Lung (tissue), 12 donors: ENCODE measurements around the gene PTPRD. TPM values are rescaled to one million over a fixed set of nuclear protein-coding genes. Genes with fewer than 3 reads are reported as not detected.

Experiments used
- ATAC-seq: fragments of 200-7000 bp; cut with Tn5 transposase; one replicate; pipeline ENCODE4 v1.9.1; 2020; ENCODE audit warnings: moderate number of reproducible peaks; ENCODE audit not compliant: insufficient read depth, low FRiP score
- DNase-seq, 3 donors: peaks; one replicate each; pipeline ENCODE4 v3.0.0-alpha.2; 2013 to 2017
- H3K27ac ChIP-seq, 2 donors: one replicate each; pipeline ENCODE4 v1.5.1; 2013; ENCODE audit warnings: mild to moderate bottlenecking in 2 of 2, moderate library complexity in 2 of 2, control low read depth in 1 of 2, inconsistent platforms in 1 of 2, low read depth in 1 of 2, low read length in 1 of 2
- H3K27me3 ChIP-seq, 3 donors: one replicate each; pipeline ENCODE4 v1.5.1; 2013; ENCODE audit warnings: low read length in 2 of 3; ENCODE audit not compliant: control insufficient read depth in 3 of 3, insufficient read depth in 3 of 3
- H3K36me3 ChIP-seq, 4 donors: one replicate each; pipeline ENCODE4 v1.5.1; 2013; ENCODE audit warnings: low read length in 4 of 4, mild to moderate bottlenecking in 1 of 4, moderate library complexity in 1 of 4; ENCODE audit not compliant: control insufficient read depth in 4 of 4, insufficient read depth in 4 of 4
- H3K4me1 ChIP-seq, 5 donors: one replicate each; pipeline ENCODE4 v1.5.1; 2013; ENCODE audit warnings: low read length in 5 of 5, mild to moderate bottlenecking in 2 of 5, moderate library complexity in 1 of 5; ENCODE audit not compliant: control insufficient read depth in 5 of 5, insufficient read depth in 5 of 5
- H3K4me3 ChIP-seq: one replicate; pipeline ENCODE4 v1.5.1; 2013; ENCODE audit warnings: mild to moderate bottlenecking, control low read depth, moderate library complexity
- H3K9ac ChIP-seq, 2 donors: one replicate each; pipeline ENCODE4 v1.5.1; 2013; ENCODE audit warnings: low read length in 2 of 2, control low read depth in 1 of 2; ENCODE audit not compliant: insufficient read depth in 1 of 2
- H3K9me3 ChIP-seq, 4 donors: one replicate each; pipeline ENCODE4 v1.5.1; 2013; ENCODE audit warnings: low read length in 3 of 4, mild to moderate bottlenecking in 1 of 4, moderate library complexity in 1 of 4; ENCODE audit not compliant: control insufficient read depth in 4 of 4, insufficient read depth in 3 of 4
- CTCF ChIP-seq: IDR thresholded peaks from 2 replicates; pipeline ENCODE4 v1.5.1; 2012; ENCODE audit warnings: mild to moderate bottlenecking; ENCODE audit errors: control extremely low read depth, extremely low read depth
- WGBS, 2 donors: extraction: QIAGEN DNeasy Blood & Tissue Kit; methylation state at CpG; one replicate each; pipeline ENCODE4 v1.1.7; 2013; 5-methylcytosine and 5-hydroxymethylcytosine counted together
- polyA plus RNA-seq, 2 donors: library from polyadenylated mRNA; stranded (reverse); fragments of 200-250 nt; gene quantifications; one replicate each; pipeline ENCODE4 v1.2.1, GENCODE V29; 2013
- total RNA-seq, 2 donors: library from RNA; depleted of rRNA in 1 of 2; stranded (reverse); fragments of >200 nt in 1 of 2; gene quantifications; one replicate each; pipeline ENCODE4 v1.2.1, GENCODE V29; 2014 to 2021
- donor health status: control.
- donor health status: control.
- donor health status: Bipolar disorder and iron deficiency.
- donor health status: healthy.
- donor health status: DM: yes; HTN: yes; CAD: no.

PTPRD gene
- total and polyA plus RNA-seq, 4 donors, result 1.9 to 145 (median 13.7) TPM

- WGBS, 2 donors, result 83 to 84% methylated on average over 2 of the region's 2 CpGs
- no peaks in the 10 kb centered on the region for H3K36me3 ChIP-seq
- no peak overlapping the region for H3K9ac ChIP-seq
- DNase-seq (no peak), ATAC-seq (no peak)
- H3K4me1 ChIP-seq, result peaks cover 0 to 4% (median 0%) of the 10 kb centered on the region in 5 donors
- no peak overlapping the region for H3K4me3 ChIP-seq
- H3K9me3 ChIP-seq, result no peaks in the 10 kb centered on the region
- no peak overlapping the region for H3K27ac ChIP-seq
- TF ChIP-seq CTCF, result no peak
- no peaks in the 10 kb centered on the region for H3K27me3 ChIP-seq
These were observed 500.7 kb downstream of the PTPRD start for GRCh38 chr9:10112070-10112469.

- Histone ChIP-seq H3K4me1 (peaks cover 0 to 4% (median 0%) of the 10 kb centered on the region in 5 donors), H3K27me3 (no peaks in the 10 kb centered on the region), H3K4me3 (no peak overlapping the region), H3K27ac (peak overlapping the region in 1 of 2 donors; percentile 45), H3K9me3 (no peaks in the 10 kb centered on the region), H3K9ac (no peak overlapping the region), H3K36me3 (no peaks in the 10 kb centered on the region)
- no peak for TF ChIP-seq CTCF
- ATAC-seq, result no peak
- 78 to 90% methylated on average over 3 of the region's 3 CpGs for WGBS, 2 donors
- DNase-seq, result no peak
These were observed 504.0 kb downstream of the PTPRD start for GRCh38 chr9:10108815-10109214.

- no peaks in the 10 kb centered on the region for H3K36me3 ChIP-seq
- no peaks in the 10 kb centered on the region for H3K27me3 ChIP-seq
- ATAC-seq, result no peak
- no peaks in the 10 kb centered on the region for H3K4me1 ChIP-seq
- H3K4me3 ChIP-seq, result no peak overlapping the region
- no peak for TF ChIP-seq CTCF
- no peaks in the 10 kb centered on the region for H3K9me3 ChIP-seq
- 78 to 81% methylated on average over 2 of the region's 2 CpGs for WGBS, 2 donors
- no peak overlapping the region for H3K9ac ChIP-seq
- peak in 1 of 3 donors; percentile 24 for DNase-seq
- H3K27ac ChIP-seq, result no peak overlapping the region
These were observed 508.0 kb downstream of the PTPRD start for GRCh38 chr9:10104774-10105173.

GRCh38 chr9:10095208-10095607, 517.6 kb downstream of the PTPRD start:
- Histone ChIP-seq H3K4me3 (no peak overlapping the region), H3K9ac (no peak overlapping the region), H3K27me3 (no peaks in the 10 kb centered on the region), H3K9me3 (no peaks in the 10 kb centered on the region), H3K27ac (no peak overlapping the region), H3K36me3 (no peaks in the 10 kb centered on the region), H3K4me1 (no peaks in the 10 kb centered on the region)
- DNase-seq (no peak), ATAC-seq (no peak)
- WGBS, 2 donors, result 84 to 95% methylated on average over 1 of the region's 1 CpG
- no peak for TF ChIP-seq CTCF
